Activated T-cell treated with anti-CD3 and anti-CD28 coated beads for 24 hours (primary cell): ENCODE results near the gene BFAR.
"Not testable (repeated sequence)": the region's sequence is repeated elsewhere in the genome, so short reads cannot be mapped to it uniquely, and the experiment has no call there.

Experiments
- DNase-seq: peaks from one replicate; pipeline ENCODE4 v3.0.0-alpha.2; 2020; ENCODE audit warnings: low read depth

The BFAR gene

DNA sequence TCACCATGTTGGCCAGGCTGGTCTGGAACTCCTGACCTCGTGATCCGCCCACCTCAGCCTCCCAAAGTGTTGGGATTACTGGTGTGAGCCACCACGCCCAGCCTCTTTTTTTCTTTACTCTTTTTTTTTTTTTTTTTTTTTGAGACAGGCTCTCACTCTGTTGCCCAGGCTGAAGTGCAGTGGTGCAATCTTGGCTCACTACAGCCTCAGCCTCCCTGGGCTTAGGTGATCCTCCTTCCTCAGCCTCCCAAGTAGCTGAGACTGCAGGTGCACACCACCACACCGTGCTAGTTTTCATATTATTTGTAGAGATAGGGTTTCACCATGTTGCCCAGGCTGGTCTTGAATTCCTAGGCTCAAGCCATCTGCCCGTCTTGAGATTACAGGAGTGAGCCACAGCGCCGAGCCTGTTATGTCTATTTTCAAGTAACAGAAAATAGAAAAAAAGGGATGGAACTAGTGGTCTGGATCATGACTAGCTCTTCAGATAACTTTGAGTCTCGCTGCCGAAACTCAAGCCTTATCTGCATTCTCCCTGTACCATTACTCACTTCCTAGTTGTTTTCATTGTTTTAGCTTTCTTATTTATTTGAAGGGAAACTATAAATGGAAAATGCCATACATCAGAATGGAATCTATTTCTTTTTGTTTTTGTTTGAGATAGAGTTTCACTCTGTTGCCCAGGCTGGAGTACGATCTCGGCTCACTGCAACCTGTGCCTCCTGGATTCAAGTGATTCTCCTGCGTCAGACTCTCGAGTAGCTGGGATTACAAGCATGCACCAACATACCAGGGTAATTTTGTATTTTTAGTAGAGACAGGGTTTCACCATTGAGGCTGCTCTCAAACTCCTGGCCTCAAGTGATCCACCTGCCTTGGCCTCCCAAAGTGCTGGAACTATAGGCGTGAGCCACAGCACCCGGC, 53.4 kb downstream of the BFAR start:
- not testable (repeated sequence) for DNase-seq

- not testable (repeated sequence) for DNase-seq
Measured at GRCh38 chr16:14694129-14694528, 61.4 kb downstream of the BFAR start, which contains the start of gene PLA2G10. Gene PLA2G10, minus strand, starts transcription at chr16:14694308. Its CDS starts 79 bp downstream, at chr16:14694229.

GRCh38 chr16:14701859-14702258, 69.1 kb downstream of the BFAR start:
- DNase-seq, result not testable (repeated sequence)

DNA sequence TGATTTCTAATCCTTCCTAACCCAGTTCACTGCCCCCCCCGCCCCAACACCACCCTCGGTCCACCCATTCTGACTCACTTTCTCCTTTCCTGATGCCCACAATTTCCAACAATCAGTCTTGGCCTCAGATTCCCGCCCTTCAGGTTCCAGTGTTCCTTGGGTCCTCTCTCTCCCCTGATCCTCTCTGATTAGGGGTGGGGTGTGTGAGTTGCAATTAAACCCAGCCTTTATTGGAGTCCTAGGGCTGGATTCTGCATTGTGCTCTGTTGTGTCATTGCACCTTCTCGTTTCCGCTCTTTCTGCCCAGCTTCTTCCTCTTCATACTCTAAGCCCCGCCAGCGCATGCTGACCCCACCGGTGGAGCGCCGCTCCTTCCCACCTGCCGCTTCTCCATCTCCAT, 69.9 kb downstream of the BFAR start:
- not testable (repeated sequence) for DNase-seq

- not testable (repeated sequence) for DNase-seq
Measured at GRCh38 chr16:14703156-14704011, 70.6 kb downstream of the BFAR start, which contains the start of gene NPIPA3. Gene NPIPA3, plus strand, starts transcription at chr16:14703411. Its CDS starts 5,533 bp downstream, at chr16:14708944.
